ENCODE results near the gene C1orf94. TPM values are rescaled to one million over a fixed set of nuclear protein-coding genes. Genes with fewer than 3 reads are reported as not detected.

C1orf94 gene
- total RNA-seq, 3 donors from 2014 or later: not detected

DNA sequence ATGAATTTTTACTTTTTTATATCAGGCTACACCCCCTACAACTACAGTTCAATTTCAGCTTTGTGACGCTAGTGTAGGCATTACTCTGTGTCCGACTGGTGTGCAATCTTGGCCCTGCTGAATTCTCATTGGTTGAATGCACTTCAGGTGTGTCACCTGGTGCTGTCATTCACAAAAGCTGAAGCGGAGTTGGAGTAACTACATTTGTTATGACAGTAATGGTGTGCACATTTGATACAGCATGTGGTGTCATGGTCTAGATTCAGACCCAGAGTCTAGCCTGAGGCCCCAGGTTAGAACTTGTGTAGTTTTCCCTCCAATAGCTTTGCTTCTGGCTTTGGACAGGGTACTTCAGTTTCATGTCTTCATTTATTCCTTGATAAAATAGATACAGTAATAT, 88.7 kb downstream of the C1orf94 start:
- Histone ChIP-seq H3K4me1 (no peaks in the 10 kb centered on the region), H3K9me3 (no peaks in the 10 kb centered on the region), H3K4me3 (no peak overlapping the region), H3K27me3 (peaks cover 0 to 48% of the 10 kb centered on the region in 2 donors), H3K36me3 (no peaks in the 10 kb centered on the region), H3K27ac (no peak overlapping the region)
- intact Hi-C loops (cut with DNase I; ENCODE audit: low total_unique reads): no loop called here
- no peak for DNase-seq (ENCODE audit: low spot score in 2 of 2)
- TF ChIP-seq POLR2AphosphoS5 (IDR thresholded peaks at IDR 0.05) (no peak), POLR2A (IDR thresholded peaks at IDR 0.05) (no peak)
- TF ChIP-seq, protein P1, sequence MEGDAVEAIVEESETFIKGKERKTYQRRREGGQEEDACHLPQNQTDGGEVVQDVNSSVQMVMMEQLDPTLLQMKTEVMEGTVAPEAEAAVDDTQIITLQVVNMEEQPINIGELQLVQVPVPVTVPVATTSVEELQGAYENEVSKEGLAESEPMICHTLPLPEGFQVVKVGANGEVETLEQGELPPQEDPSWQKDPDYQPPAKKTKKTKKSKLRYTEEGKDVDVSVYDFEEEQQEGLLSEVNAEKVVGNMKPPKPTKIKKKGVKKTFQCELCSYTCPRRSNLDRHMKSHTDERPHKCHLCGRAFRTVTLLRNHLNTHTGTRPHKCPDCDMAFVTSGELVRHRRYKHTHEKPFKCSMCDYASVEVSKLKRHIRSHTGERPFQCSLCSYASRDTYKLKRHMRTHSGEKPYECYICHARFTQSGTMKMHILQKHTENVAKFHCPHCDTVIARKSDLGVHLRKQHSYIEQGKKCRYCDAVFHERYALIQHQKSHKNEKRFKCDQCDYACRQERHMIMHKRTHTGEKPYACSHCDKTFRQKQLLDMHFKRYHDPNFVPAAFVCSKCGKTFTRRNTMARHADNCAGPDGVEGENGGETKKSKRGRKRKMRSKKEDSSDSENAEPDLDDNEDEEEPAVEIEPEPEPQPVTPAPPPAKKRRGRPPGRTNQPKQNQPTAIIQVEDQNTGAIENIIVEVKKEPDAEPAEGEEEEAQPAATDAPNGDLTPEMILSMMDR (IDR thresholded peaks at IDR 0.05): no peak

DNA sequence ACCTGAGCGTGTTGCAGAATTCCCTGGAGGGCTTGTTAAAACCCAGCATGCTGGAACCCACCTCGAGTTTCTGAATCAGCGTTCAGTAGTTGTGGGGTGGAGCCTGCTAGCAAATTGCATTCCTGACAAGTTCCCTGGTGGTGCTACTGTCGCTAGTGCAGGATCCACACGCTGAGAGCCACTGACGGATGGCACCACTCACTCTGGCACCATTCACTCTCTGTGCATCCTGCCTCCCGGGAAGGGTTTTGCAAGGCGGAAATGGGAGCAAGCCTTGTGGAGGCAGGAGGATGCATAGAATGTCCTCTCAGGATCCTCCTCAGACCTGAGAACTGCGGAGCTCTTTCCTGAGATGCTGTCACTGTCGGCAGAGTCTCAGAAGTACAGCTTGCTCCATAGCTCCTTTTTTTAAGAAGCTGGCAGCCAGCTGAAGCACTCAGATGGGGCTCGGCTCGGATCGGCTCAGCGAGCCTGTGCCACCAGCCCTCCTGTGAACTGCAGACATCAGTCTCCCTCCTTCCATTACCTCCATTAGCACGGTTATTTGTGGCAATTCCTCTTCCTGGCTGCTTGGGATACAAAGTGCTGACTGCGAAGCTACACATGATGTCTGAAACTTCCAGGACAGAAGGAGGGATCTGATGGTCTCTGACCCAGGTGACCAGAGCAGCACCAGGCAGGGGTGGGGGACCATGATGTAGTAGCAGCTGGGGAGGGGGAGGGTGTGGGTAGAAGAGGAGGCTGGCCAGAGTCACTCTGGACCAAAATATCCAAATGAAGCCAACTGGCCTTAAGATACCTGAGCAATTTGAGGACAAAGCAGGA, 89.6 kb downstream of the C1orf94 start:
- Histone ChIP-seq H3K9me3 (no peaks in the 10 kb centered on the region), H3K4me3 (no peak overlapping the region), H3K27me3 (peaks cover 0 to 48% of the 10 kb centered on the region in 2 donors), H3K27ac (no peak overlapping the region), H3K36me3 (no peaks in the 10 kb centered on the region), H3K4me1 (no peaks in the 10 kb centered on the region)
- DNase-seq (ENCODE audit: low spot score in 2 of 2): no peak
- TF ChIP-seq POLR2AphosphoS5 (IDR thresholded peaks at IDR 0.05) (no peak), POLR2A (IDR thresholded peaks at IDR 0.05) (no peak)
- TF ChIP-seq, protein P1 (IDR thresholded peaks at IDR 0.05): no peak
- intact Hi-C loops (cut with DNase I; ENCODE audit: low total_unique reads): no loop called here

DNA sequence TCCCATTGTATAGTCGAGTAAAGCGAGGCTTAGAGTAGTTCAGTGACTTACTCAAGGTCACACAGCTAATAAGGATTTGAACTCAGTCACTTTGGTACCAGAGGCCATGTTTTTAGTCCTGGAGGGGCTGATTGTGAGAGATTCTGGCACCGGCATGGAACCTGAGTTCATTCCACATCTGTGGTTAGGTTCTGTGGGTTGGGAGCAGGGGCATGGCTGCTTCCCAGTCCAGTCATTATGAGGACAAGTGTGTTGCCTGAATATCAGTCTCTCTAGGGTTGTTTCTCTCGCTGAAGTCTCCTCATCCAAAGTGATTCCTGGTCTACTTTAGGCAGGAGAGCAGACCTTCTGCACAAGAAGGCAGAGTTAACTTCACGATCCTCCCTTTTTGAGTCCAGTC, 90.6 kb downstream of the C1orf94 start:
- intact Hi-C loops (cut with DNase I; ENCODE audit: low total_unique reads): no loop called here
- Histone ChIP-seq H3K4me1 (no peaks in the 10 kb centered on the region), H3K27me3 (peaks cover 0 to 40% of the 10 kb centered on the region in 2 donors), H3K27ac (no peak overlapping the region), H3K9me3 (no peaks in the 10 kb centered on the region), H3K4me3 (no peak overlapping the region), H3K36me3 (no peaks in the 10 kb centered on the region)
- TF ChIP-seq POLR2AphosphoS5 (IDR thresholded peaks at IDR 0.05) (no peak), POLR2A (IDR thresholded peaks at IDR 0.05) (no peak)
- TF ChIP-seq, protein P1 (IDR thresholded peaks at IDR 0.05): no peak
- DNase-seq (ENCODE audit: low spot score in 2 of 2): no peak

DNA sequence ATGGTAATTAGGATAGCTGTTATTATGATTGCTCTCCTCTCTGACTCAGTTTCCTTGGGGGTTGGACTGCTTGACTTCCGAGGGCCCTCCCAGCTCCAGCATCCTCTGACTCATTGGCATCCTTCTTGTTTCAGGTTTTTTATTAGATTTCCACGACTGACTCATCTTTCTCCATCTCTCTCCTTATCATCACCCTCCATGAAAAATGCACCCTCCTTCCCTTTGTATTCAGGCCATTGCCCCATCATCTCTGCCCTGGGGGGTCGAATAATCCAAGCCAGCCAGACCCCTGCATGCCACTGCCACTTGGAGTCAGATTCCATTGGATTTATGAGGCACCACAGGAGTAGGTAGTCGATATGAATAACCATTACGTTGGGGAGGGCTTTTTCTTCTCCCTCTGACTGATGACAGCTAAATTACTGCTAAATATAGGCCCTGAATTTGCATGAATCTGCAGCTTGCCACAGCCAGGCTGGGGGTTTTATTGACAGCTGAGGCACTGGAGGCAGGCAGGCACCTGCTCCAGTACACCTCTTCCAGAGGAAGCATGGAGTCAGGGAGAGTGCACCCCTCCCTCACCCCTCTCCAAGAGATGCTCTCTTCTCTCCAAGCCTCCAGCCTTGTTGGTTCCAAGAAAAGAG, 91.7 kb downstream of the C1orf94 start:
- intact Hi-C loops (cut with DNase I; ENCODE audit: low total_unique reads): no loop called here
- Histone ChIP-seq H3K27ac (no peak overlapping the region), H3K36me3 (no peaks in the 10 kb centered on the region), H3K4me1 (no peaks in the 10 kb centered on the region), H3K27me3 (peaks cover 0 to 31% of the 10 kb centered on the region in 2 donors), H3K4me3 (no peak overlapping the region), H3K9me3 (no peaks in the 10 kb centered on the region)
- no peak for TF ChIP-seq POLR2AphosphoS5 (IDR thresholded peaks at IDR 0.05)
- TF ChIP-seq, protein P1 (IDR thresholded peaks at IDR 0.05): no peak
- TF ChIP-seq POLR2A (IDR thresholded peaks at IDR 0.05): no peak
- no peak for DNase-seq (ENCODE audit: low spot score in 2 of 2)

Other genes starting within 250 kb of the C1orf94 start
- gene CSMD2, start 11.7 kb upstream of the C1orf94 start, total RNA-seq: 1 to 10 TPM in 1 of 3 donors, under 1 TPM in 2; 0.33 to 2.6 (median 0.44) TPM